CD14-positive monocyte (primary cell): Measurements from ENCODE around the gene PLPP6. TPM values are rescaled to one million over a fixed set of nuclear protein-coding genes. Genes with fewer than 3 reads are reported as not detected.

ENCODE experiments used
- DNase-seq, 3 donors: peaks; one replicate each; pipeline ENCODE4 v3.0.0-alpha.2; 2011 to 2022
- H2AFZ ChIP-seq: 2 replicates; pipeline ENCODE4 v1.6.0; 2012; ENCODE audit warnings: mild to moderate bottlenecking, low read depth, low read length, inconsistent platforms; ENCODE audit not compliant: insufficient read depth, poor library complexity, severe bottlenecking
- H3K27ac ChIP-seq, 2 donors: 1 replicate in 1 of 2; 2 replicates in 1 of 2; pipeline ENCODE4 v1.5.1; 2012 to 2013; ENCODE audit warnings: low read length in 2 of 2, control low read depth in 1 of 2, inconsistent platforms in 1 of 2, low read depth in 1 of 2, mild to moderate bottlenecking in 1 of 2
- H3K27me3 ChIP-seq, 2 donors: one replicate each; pipeline versions ENCODE4 v1.6.0 to v1.6.1; 2011 to 2013; ENCODE audit warnings: low read length in 2 of 2; ENCODE audit not compliant: control insufficient read depth in 2 of 2, insufficient read depth in 2 of 2
- H3K36me3 ChIP-seq, 2 donors: replicated peaks in 1 of 2; 1 replicate in 1 of 2; 2 replicates in 1 of 2; pipeline versions ENCODE4 v1.5.1 to v1.6.1; 2012 to 2013; ENCODE audit warnings: low read length in 2 of 2, control low read depth in 1 of 2, inconsistent platforms in 1 of 2, mild to moderate bottlenecking in 1 of 2; ENCODE audit not compliant: insufficient read depth in 2 of 2, control insufficient read depth in 1 of 2
- H3K4me1 ChIP-seq, 2 donors: 1 replicate in 1 of 2; 2 replicates in 1 of 2; pipeline versions ENCODE4 v1.5.1 to v1.6.1; 2012 to 2013; ENCODE audit warnings: low read length in 2 of 2, control low read depth in 1 of 2, inconsistent platforms in 1 of 2, mild to moderate bottlenecking in 1 of 2, moderate library complexity in 1 of 2; ENCODE audit not compliant: insufficient read depth in 2 of 2, control insufficient read depth in 1 of 2
- H3K4me2 ChIP-seq: replicated peaks from 2 replicates; pipeline ENCODE3; 2012; ENCODE audit warnings: low read length, moderate library complexity, mild to moderate bottlenecking; ENCODE audit not compliant: poor library complexity, severe bottlenecking; ENCODE audit errors: extremely low read depth
- H3K4me3 ChIP-seq, 3 experiments: fragments of 200-600 bp in 1 of 3; sonication (generic) in 1 of 3; replicated peaks in 1 of 3; 1 replicate in 2 of 3; 2 replicates in 1 of 3; pipeline ENCODE4 v1.5.1; 2011 to 2013; ENCODE audit warnings: low read length in 3 of 3, mild to moderate bottlenecking in 3 of 3, control low read depth in 2 of 3, low read depth in 2 of 3, inconsistent platforms in 1 of 3, moderate library complexity in 1 of 3
- H3K79me2 ChIP-seq: 2 replicates; pipeline ENCODE4 v1.6.0; 2012; ENCODE audit warnings: mild to moderate bottlenecking, control low read depth, inconsistent platforms, low read length, moderate library complexity; ENCODE audit not compliant: insufficient read depth
- H3K9ac ChIP-seq: 2 replicates; pipeline ENCODE4 v1.6.0; 2017; ENCODE audit warnings: low read length, mild to moderate bottlenecking; ENCODE audit not compliant: insufficient read depth, poor library complexity, severe bottlenecking
- H3K9me3 ChIP-seq, 2 donors: replicated peaks in 1 of 2; 1 replicate in 1 of 2; 2 replicates in 1 of 2; pipeline versions ENCODE4 v1.5.1 to v1.6.1; 2012 to 2013; ENCODE audit warnings: low read length in 2 of 2, control low read depth in 1 of 2; ENCODE audit not compliant: control insufficient read depth in 1 of 2, insufficient read depth in 1 of 2
- H4K20me1 ChIP-seq: 2 replicates; pipeline ENCODE4 v1.6.0; 2012; ENCODE audit warnings: mild to moderate bottlenecking, low read length, control low read depth, moderate library complexity; ENCODE audit not compliant: insufficient read depth
- H3K27ac Mint-ChIP-seq, 7 donors: one replicate each; pipeline ENCODE4 v1.8.0; 2020; ENCODE audit warnings: mild to moderate bottlenecking in 7 of 7, mixed read lengths in 7 of 7, moderate library complexity in 6 of 7, inconsistent platforms in 2 of 7
- H3K27me3 Mint-ChIP-seq, 3 donors: one replicate each; pipeline ENCODE4 v1.8.0; 2021 to 2022; ENCODE audit warnings: low read depth in 3 of 3, mild to moderate bottlenecking in 3 of 3, mixed read lengths in 3 of 3, moderate library complexity in 3 of 3, inconsistent platforms in 1 of 3
- H3K36me3 Mint-ChIP-seq, 2 donors: one replicate each; pipeline ENCODE4 v1.8.0; 2020; ENCODE audit warnings: mixed read lengths in 2 of 2, inconsistent platforms in 1 of 2, mild to moderate bottlenecking in 1 of 2
- H3K4me1 Mint-ChIP-seq: one replicate; pipeline ENCODE4 v1.8.0; 2020; ENCODE audit warnings: mild to moderate bottlenecking, mixed read lengths
- H3K4me3 Mint-ChIP-seq, 2 donors: one replicate each; pipeline ENCODE4 v1.8.0; 2020; ENCODE audit warnings: mild to moderate bottlenecking in 2 of 2, mixed read lengths in 2 of 2, moderate library complexity in 1 of 2
- H3K9me3 Mint-ChIP-seq, 7 donors: one replicate each; pipeline ENCODE4 v1.8.0; 2020 to 2022; ENCODE audit warnings: mixed read lengths in 7 of 7, mild to moderate bottlenecking in 6 of 7, moderate library complexity in 6 of 7, inconsistent platforms in 2 of 7
- CTCF ChIP-seq: fragments of 200-600 bp; IDR thresholded peaks from one replicate; pipeline ENCODE4 v1.8.0; 2022; ENCODE audit warnings: antibody characterized with exemption, mild to moderate bottlenecking
- WGBS: methylation state at CpG from one replicate; pipeline ENCODE4 v1.1.5; 2013; ENCODE audit warnings: missing lambda C conversion rate; ENCODE audit not compliant: insufficient coverage; 5-methylcytosine and 5-hydroxymethylcytosine counted together
- intact Hi-C, 2 donors: fragments of 100-400 bp; cut with micrococcal nuclease; formaldehyde crosslinking; loops; one replicate each; pipeline versions ENCODE4 v1.15.0 to v1.15.1; 2023
- polyA plus RNA-seq, 3 donors: library from polyadenylated mRNA; depleted of rRNA in 1 of 3; unstranded in 2 of 3; stranded (reverse) in 1 of 3; fragments of 300-500 nt in 2 of 3; fragments of >200 nt in 1 of 3; fragmentation: Illumina TruSeq in 2 of 3; gene quantifications; 1 replicate in 2 of 3; 2 replicates in 1 of 3; pipeline ENCODE4 v1.2.3, GENCODE V29; 2012 to 2021

Gene PLPP6
- polyA plus RNA-seq, 3 donors: 1.6 to 1.8 (median 1.8) TPM

- H3K4me2 ChIP-seq: no peak overlapping the region
- H4K20me1 ChIP-seq: no peaks in the 10 kb centered on the region
- Mint-ChIP-seq H3K4me3 (no peak overlapping the region), H3K36me3 (peaks cover 2 to 3% of the 10 kb centered on the region in 2 donors), H3K9me3 (no peaks in the 10 kb centered on the region), H3K27ac (no peak overlapping the region), H3K27me3 (peaks cover 1 to 11% (median 2%) of the 10 kb centered on the region in 3 donors), H3K4me1 (no peaks in the 10 kb centered on the region)
- intact Hi-C loops: loop anchor here in 1 of 2 donors (10.0 kb wide), 3 partner anchors 67 to 307 kb away; partner anchors contain the start of genes AK3, JAK2 and RCL1
- 100% methylated on average over 3 of the region's 3 CpGs for WGBS
- no peaks in the 10 kb centered on the region for H3K36me3 ChIP-seq
- H3K27ac ChIP-seq: no peak overlapping the region
- no peak overlapping the region for H3K4me3 ChIP-seq
- no peaks in the 10 kb centered on the region for H3K27me3 ChIP-seq
- peaks cover 28% of the 10 kb centered on the region for H3K79me2 ChIP-seq
- no peak overlapping the region for H3K9ac ChIP-seq
- H3K4me1 ChIP-seq: peaks cover 21 to 28% of the 10 kb centered on the region in 2 donors
- no peak overlapping the region for H2AFZ ChIP-seq
- TF ChIP-seq CTCF: no peak
- no peak for DNase-seq
- no peaks in the 10 kb centered on the region for H3K9me3 ChIP-seq
Measured at GRCh38 chr9:4677392-4677791, 15.3 kb downstream of the PLPP6 start.

GRCh38 chr9:4678679-4679267 is 16.7 kb downstream of the PLPP6 start:
- intact Hi-C loops: loop anchor here in 1 of 2 donors (10.0 kb wide), 3 partner anchors 66 to 306 kb away; partner anchors contain the start of genes AK3, JAK2 and RCL1
- DNase-seq: peak in 2 of 3 donors; percentile 11 to 17
- Mint-ChIP-seq H3K36me3 (peaks cover 5 to 7% of the 10 kb centered on the region in 2 donors), H3K27ac (no peak overlapping the region), H3K4me3 (no peak overlapping the region), H3K9me3 (no peaks in the 10 kb centered on the region), H3K27me3 (peaks cover 0 to 9% (median 1%) of the 10 kb centered on the region in 3 donors), H3K4me1 (peaks cover 3% of the 10 kb centered on the region)
- Histone ChIP-seq H3K4me1 (peaks cover 21 to 28% of the 10 kb centered on the region in 2 donors), H3K9ac (peak overlapping the region; percentile 86), H3K27me3 (no peaks in the 10 kb centered on the region), H3K4me3 (peak overlapping the region; percentile 66 to 80 (median 79)), H3K36me3 (no peaks in the 10 kb centered on the region), H4K20me1 (no peaks in the 10 kb centered on the region), H3K9me3 (no peaks in the 10 kb centered on the region), H3K4me2 (peak overlapping the region; percentile 91), H2AFZ (peak overlapping the region; percentile 90), H3K79me2 (peaks cover 35% of the 10 kb centered on the region), H3K27ac (peak overlapping the region; percentile 90 to 95)
- no peak for TF ChIP-seq CTCF
- 0% methylated on average over 2 of the region's 16 CpGs for WGBS
